ENCODE data around the gene LGR6.

DNA sequence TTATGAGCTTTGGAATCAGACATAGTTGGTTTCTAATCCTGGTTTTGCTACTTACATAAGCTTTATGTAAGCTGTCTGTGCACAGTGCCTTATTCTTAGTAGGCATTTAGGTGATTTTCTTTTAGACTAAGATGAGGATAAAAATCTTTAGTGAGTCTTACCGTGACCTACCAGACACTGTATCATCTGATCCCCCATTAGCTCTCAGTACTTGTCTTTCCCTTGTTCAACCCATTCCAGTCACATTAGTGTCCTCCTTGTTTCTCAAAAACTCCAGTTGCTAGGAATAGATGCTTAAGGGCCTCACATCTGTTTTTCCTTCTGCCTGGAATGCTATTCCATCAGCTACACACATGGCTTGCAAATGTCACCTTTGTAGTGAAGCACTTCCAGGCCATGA, 173.7 kb downstream of the LGR6 start:
- TF ChIP-seq CTCF (IDR thresholded peaks at IDR 0.05; ENCODE audit: poor library complexity, severe bottlenecking) (no peak), SMC3 (conservative IDR thresholded peaks at IDR 0.05; ENCODE audit: poor library complexity) (no peak), POLR2AphosphoS5 (IDR thresholded peaks at IDR 0.05) (no peak), TAF1 (IDR thresholded peaks at IDR 0.05; ENCODE audit: low read depth) (no peak)
